MM.1S (cell line): ENCODE data around the gene XRCC6.
"Not testable (repeated sequence)": the region's sequence is repeated elsewhere in the genome, so short reads cannot be mapped to it uniquely, and the experiment has no call there.

Experiments
- CTCF ChIP-seq: fragments of 300-600 bp; sonication (generic); IDR thresholded peaks from 2 replicates; pipeline ENCODE4 v1.5.1; 2016; ENCODE audit warnings: antibody characterized with exemption, low read length, mixed read lengths
- EZH2 ChIP-seq: fragments of 300-600 bp; sonication (generic); optimal IDR thresholded peaks from 2 replicates; pipeline ENCODE3; 2017; ENCODE audit warnings: low read depth, mild to moderate bottlenecking, antibody characterized with exemption, low read length, mixed read lengths
- EZH2phosphoT487 ChIP-seq: fragments of 300-600 bp; sonication (generic); IDR thresholded peaks from 2 replicates; pipeline ENCODE4 v1.6.1; 2018; ENCODE audit warnings: antibody characterized with exemption, low read length

GRCh38 chr22:41686890-41687289 lies 65.8 kb downstream of the XRCC6 start:
- not testable (repeated sequence) for TF ChIP-seq EZH2, CTCF, EZH2phosphoT487
